HepG2 (cell line): ENCODE data around the gene UGT1A8. TPM values are rescaled to one million over a fixed set of nuclear protein-coding genes. Genes with fewer than 3 reads are reported as not detected.

Source experiments
- GTF3A ChIP-seq: sonication (generic); formaldehyde crosslinking; conservative IDR thresholded peaks from 2 replicates; pipeline ENCODE4 v1.4.0; 2020; ENCODE audit warnings: mild to moderate bottlenecking, missing genetic modification reagents
- KDM5B ChIP-seq: sonication (generic); formaldehyde crosslinking; IDR thresholded peaks from 2 replicates; pipeline ENCODE4 v1.4.0; 2020; ENCODE audit warnings: missing genetic modification reagents, mild to moderate bottlenecking, borderline replicate concordance
- RFX5 ChIP-seq: IDR thresholded peaks from 2 replicates; pipeline ENCODE4 v1.6.1; 2011; ENCODE audit warnings: low read depth, low read length, improper control_type of control experiment
- SUZ12 ChIP-seq: fragments of 150-350 bp; IDR thresholded peaks from 2 replicates; pipeline ENCODE4 v1.6.1; 2014; ENCODE audit warnings: low read depth, low read length
- ZBTB2 ChIP-seq: sonication (generic); formaldehyde crosslinking; IDR thresholded peaks from 2 replicates; pipeline ENCODE4 v1.8.0; 2022; ENCODE audit warnings: low read depth, missing genetic modification reagents
- ZMYM2 ChIP-seq: sonication (generic); formaldehyde crosslinking; IDR thresholded peaks from 2 replicates; pipeline ENCODE4 v1.8.0; 2022; ENCODE audit warnings: mild to moderate bottlenecking, missing genetic modification reagents
- ZNF24 ChIP-seq: fragments of 450-650 bp; IDR thresholded peaks from 2 replicates; pipeline ENCODE4 v1.6.1; 2017; ENCODE audit warnings: antibody characterized with exemption, mild to moderate bottlenecking
- ZNF609 ChIP-seq: sonication (generic); formaldehyde crosslinking; IDR thresholded peaks from 2 replicates; pipeline ENCODE4 v1.4.0; 2020; ENCODE audit warnings: mild to moderate bottlenecking, missing genetic modification reagents, borderline replicate concordance
- polyA plus RNA-seq, 8 experiments: library from polyadenylated mRNA; depleted of rRNA in 3 of 8; stranded (reverse) in 7 of 8; unstranded in 1 of 8; fragments of >200 nt; fragmentation: Illumina TruSeq in 4 of 8; extraction: Trizol in 4 of 8; gene quantifications; 2 replicates each; pipeline versions ENCODE4 v1.2.1 to v1.2.3, GENCODE V29; 2011 to 2016; ENCODE audit warnings: low read depth in 4 of 8, missing spikeins in 1 of 8, mixed read lengths in 1 of 8; ENCODE audit not compliant: insufficient read depth in 1 of 8
- total RNA-seq, 5 experiments: library from RNA; depleted of rRNA; stranded (reverse); fragments of >200 nt; fragmentation: Illumina TruSeq; extraction: Trizol; gene quantifications; 2 replicates each; pipeline ENCODE4 v1.2.3, GENCODE V29; 2016; ENCODE audit warnings: low read depth in 1 of 5
- TF ChIP-seq, protein P1 (sequence below), 2 experiments: sonication (generic) in 1 of 2; formaldehyde crosslinking in 1 of 2; IDR thresholded peaks; 2 replicates each; pipeline versions ENCODE4 v1.6.1 to v1.9.0; 2014 to 2022; ENCODE audit warnings: antibody characterized with exemption in 1 of 2, borderline replicate concordance in 1 of 2, inconsistent platforms in 1 of 2, low read depth in 1 of 2, missing genetic modification reagents in 1 of 2
- TF ChIP-seq, protein P2 (sequence below): sonication (generic); formaldehyde crosslinking; IDR thresholded peaks from 2 replicates; pipeline ENCODE4 v1.4.0; 2020; ENCODE audit warnings: missing genetic modification reagents; ENCODE audit errors: not compliant biosample characterization
- TF ChIP-seq, protein P3 (sequence below): IDR thresholded peaks from 2 replicates; pipeline ENCODE4 v1.6.1; 2016; ENCODE audit warnings: missing compliant biosample characterization, missing genetic modification reagents, borderline replicate concordance

UGT1A8 gene
- total and polyA plus RNA-seq, 2 of the 13 experiments (the other 11 are each of a cell fraction or from before 2014, with no cell fraction given), result not detected

DNA sequence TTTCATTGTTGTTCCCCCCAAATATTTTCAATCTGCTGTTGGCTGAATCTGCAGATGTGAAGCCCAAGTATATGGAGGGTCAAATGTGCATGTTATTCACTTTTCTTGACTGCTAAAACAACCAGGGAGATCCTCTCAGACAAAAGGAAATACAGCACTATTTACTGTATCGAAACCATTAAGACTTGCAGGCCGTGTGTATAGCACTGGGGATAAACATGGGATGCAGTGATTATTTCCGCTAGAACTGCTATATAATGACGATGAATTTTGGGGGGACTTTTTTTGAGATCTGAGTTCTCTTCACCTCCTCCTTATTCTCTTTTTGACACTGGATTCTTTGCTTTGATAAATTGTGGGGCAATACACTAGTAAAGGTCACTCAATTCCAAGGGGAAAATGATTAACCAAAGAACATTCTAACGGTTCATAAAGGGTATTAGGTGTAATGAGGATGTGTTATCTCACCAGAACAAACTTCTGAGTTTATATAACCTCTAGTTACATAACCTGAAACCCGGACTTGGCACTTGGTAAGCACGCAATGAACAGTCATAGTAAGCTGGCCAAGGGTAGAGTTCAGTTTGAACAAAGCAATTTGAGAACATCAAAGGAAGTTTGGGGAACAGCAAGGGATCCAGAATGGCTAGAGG is 139.1 kb downstream of the UGT1A8 start (continued):
- TF ChIP-seq ZMYM2 (CRISPR knock-in tag), result no peak
- TF ChIP-seq RFX5, result no peak
- TF ChIP-seq SUZ12, result no peak
- peak; percentile 43; the same call in 1 of the 2 replicates for TF ChIP-seq ZNF24
- no peak for TF ChIP-seq KDM5B (CRISPR knock-in tag)
- no peak for TF ChIP-seq GTF3A (CRISPR knock-in tag)
- TF ChIP-seq, protein P1, sequence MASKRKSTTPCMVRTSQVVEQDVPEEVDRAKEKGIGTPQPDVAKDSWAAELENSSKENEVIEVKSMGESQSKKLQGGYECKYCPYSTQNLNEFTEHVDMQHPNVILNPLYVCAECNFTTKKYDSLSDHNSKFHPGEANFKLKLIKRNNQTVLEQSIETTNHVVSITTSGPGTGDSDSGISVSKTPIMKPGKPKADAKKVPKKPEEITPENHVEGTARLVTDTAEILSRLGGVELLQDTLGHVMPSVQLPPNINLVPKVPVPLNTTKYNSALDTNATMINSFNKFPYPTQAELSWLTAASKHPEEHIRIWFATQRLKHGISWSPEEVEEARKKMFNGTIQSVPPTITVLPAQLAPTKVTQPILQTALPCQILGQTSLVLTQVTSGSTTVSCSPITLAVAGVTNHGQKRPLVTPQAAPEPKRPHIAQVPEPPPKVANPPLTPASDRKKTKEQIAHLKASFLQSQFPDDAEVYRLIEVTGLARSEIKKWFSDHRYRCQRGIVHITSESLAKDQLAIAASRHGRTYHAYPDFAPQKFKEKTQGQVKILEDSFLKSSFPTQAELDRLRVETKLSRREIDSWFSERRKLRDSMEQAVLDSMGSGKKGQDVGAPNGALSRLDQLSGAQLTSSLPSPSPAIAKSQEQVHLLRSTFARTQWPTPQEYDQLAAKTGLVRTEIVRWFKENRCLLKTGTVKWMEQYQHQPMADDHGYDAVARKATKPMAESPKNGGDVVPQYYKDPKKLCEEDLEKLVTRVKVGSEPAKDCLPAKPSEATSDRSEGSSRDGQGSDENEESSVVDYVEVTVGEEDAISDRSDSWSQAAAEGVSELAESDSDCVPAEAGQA (IDR thresholded peaks at IDR 0.05; ENCODE audit: low read depth), result 0 out of 2 replicates have a peak, but pooled peaks have one; percentile 38
- TF ChIP-seq, protein P1 (CRISPR knock-in tag; IDR thresholded peaks at IDR 0.05; ENCODE audit: borderline replicate concordance), result peak; percentile 72; the same call in 1 of the 2 replicates
- peak; percentile 62; the same call in 1 of the 2 replicates for TF ChIP-seq ZBTB2 (CRISPR knock-in tag)
- peak; percentile 100 for TF ChIP-seq ZNF609 (CRISPR knock-in tag)
- TF ChIP-seq, protein P2, sequence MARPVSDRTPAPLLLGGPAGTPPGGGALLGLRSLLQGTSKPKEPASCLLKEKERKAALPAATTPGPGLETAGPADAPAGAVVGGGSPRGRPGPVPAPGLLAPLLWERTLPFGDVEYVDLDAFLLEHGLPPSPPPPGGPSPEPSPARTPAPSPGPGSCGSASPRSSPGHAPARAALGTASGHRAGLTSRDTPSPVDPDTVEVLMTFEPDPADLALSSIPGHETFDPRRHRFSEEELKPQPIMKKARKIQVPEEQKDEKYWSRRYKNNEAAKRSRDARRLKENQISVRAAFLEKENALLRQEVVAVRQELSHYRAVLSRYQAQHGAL (CRISPR knock-in tag), result peak; percentile 77
- TF ChIP-seq, protein P3, sequence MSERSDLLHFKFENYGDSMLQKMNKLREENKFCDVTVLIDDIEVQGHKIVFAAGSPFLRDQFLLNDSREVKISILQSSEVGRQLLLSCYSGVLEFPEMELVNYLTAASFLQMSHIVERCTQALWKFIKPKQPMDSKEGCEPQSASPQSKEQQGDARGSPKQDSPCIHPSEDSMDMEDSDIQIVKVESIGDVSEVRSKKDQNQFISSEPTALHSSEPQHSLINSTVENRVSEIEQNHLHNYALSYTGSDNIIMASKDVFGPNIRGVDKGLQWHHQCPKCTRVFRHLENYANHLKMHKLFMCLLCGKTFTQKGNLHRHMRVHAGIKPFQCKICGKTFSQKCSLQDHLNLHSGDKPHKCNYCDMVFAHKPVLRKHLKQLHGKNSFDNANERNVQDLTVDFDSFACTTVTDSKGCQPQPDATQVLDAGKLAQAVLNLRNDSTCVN (CRISPR knock-in tag), result peak; percentile 88
